Fibroblast of mammary gland (primary cell): ENCODE data around the gene OSBPL3.

Source experiments
- DNase-seq: peaks from one replicate; pipeline ENCODE4 v3.0.0-alpha.2; 2010; ENCODE audit warnings: low read depth
- H3K4me3 ChIP-seq: 2 replicates; pipeline ENCODE4 v1.5.1; 2011; ENCODE audit warnings: low read depth, mild to moderate bottlenecking, low read length, moderate library complexity; ENCODE audit not compliant: control insufficient read depth
- TF ChIP-seq, protein P1 (sequence below): conservative IDR thresholded peaks from 2 replicates; pipeline ENCODE4 v1.5.1; 2011; ENCODE audit warnings: low read depth, low read length, inconsistent platforms; ENCODE audit not compliant: control insufficient read depth, insufficient read depth

OSBPL3 gene

DNA sequence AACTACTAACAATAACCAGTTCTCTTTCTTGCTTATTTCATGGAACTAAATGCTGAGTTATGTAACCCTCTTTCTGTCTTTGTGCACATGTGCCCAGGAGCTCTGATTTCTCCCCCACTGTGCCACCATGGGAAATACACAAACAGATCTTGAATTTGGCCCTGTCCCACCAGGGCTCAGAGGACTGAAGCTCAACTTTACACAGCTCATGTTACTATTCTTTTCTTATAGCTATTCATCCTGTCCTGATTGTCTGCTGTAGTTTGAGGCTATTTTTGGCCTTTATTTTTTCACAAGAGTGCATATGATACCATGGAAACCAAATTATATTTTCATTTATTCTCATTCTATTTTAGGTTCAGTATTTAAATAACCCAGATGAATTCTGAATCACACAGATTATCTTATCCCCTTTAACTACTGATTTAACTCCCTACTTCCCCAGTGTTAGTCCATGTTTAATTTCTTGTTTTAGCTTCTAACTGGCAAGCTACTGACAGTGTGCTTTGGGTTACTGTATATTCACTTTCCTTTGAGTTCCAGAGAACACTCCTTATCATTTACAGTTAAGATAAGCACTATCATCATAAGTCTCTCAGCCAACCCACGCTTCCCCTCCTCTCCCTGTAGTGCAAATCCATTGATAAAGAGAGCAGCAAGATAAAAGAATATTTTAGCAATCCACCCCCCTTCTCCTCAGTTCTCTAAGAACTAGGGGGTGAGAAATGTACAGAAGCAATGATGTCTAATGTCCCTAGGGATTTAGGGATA lies 150.9 kb downstream of the OSBPL3 start:
- no peak for DNase-seq
- TF ChIP-seq, protein P1, sequence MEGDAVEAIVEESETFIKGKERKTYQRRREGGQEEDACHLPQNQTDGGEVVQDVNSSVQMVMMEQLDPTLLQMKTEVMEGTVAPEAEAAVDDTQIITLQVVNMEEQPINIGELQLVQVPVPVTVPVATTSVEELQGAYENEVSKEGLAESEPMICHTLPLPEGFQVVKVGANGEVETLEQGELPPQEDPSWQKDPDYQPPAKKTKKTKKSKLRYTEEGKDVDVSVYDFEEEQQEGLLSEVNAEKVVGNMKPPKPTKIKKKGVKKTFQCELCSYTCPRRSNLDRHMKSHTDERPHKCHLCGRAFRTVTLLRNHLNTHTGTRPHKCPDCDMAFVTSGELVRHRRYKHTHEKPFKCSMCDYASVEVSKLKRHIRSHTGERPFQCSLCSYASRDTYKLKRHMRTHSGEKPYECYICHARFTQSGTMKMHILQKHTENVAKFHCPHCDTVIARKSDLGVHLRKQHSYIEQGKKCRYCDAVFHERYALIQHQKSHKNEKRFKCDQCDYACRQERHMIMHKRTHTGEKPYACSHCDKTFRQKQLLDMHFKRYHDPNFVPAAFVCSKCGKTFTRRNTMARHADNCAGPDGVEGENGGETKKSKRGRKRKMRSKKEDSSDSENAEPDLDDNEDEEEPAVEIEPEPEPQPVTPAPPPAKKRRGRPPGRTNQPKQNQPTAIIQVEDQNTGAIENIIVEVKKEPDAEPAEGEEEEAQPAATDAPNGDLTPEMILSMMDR = no peak
- no peak overlapping the region for H3K4me3 ChIP-seq

DNA sequence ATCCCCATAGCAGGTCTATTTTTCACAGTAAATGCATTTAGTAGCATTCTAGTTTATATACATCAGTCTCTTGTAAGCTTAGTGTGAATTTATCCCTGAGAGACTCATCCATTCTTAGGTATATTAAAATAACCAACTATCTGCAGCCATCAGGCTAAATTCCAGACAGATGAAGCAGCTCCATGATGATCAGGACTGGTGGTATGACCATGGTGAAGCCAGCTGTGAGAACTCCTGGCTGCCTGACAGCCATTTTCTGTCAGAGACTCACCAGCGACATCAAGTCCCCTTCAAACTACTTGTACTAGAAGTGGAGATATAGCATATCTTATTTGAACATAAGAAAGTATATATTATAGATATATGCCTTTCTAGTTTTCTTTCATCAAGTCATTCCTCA lies 152.4 kb downstream of the OSBPL3 start:
- peak; percentile 75 for DNase-seq
- H3K4me3 ChIP-seq = no peak overlapping the region
- TF ChIP-seq, protein P1 = no peak

DNA sequence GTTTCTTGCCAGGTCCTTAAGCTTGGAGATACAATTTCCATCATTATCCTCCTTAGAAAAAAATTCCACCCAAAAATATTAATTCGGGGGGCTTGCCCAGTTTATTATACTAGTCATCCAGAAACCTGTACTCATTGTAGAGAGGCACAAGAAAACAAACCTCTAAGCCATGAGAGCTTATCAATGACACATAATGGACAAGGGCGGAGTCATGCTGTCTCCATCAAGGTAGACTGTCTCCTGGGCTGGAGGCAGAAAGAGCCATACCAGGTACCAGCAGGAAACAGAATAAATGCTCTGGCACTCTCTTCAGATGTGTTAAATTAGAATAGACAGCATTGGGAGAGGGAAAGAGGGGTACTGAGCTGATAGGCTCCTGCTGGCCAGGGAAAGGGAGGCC lies 153.0 kb downstream of the OSBPL3 start:
- no peak for DNase-seq
- H3K4me3 ChIP-seq = no peak overlapping the region
- TF ChIP-seq, protein P1 = no peak

DNA sequence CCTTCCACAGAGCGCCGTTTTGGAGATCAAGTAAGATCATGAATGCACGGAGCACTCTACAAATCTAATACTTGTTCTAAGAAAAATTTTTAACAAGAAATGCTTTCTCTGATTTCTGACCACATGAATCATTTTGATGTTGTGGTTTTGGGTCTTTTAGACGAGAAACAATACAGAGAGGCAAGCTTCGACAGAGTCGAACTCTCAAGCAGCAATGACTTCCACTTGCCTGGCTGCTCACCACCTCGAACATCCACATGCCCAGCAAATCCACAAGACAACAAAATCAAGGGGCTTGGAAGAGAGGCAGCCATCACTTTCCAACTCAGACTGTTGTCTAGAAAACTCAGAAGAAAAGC lies 153.3 kb downstream of the OSBPL3 start:
- H3K4me3 ChIP-seq = no peak overlapping the region
- TF ChIP-seq, protein P1 = no peak
- peak; percentile 32 for DNase-seq

DNA sequence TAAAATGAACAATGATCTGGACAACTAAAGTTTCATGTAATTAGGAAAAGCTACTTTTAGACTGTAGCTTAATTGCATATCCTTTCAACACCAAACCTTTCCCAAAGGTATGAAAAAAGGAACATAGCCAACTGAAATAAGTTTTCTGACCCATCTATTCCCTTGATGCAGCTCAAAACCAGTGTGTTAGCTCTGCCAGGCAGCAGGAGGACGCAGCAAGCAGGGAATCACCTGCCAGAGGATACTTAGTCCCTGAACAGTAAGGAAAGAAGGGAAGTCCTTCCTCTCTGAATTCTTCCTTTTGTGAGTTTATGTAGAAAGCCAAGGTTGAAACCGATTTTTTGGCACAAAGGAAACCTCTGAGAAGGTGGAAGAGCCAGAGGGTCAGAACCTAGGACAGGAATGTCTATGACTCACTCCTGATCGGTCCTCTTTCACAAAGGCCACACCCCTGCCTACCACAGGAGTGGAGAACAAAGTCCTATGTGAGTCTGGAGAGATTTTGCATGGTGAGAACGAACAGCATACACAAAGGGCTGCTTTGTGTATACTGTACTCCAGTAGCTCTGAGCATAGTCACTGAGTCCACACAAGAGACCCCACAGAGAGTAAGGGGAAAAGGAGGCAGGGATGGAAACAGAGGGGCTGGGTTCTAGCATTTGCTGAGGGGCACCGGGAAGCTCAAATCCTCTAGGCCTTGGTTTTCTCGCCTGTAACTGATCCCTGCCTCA lies 153.9 kb downstream of the OSBPL3 start:
- no peak overlapping the region for H3K4me3 ChIP-seq
- TF ChIP-seq, protein P1 = no peak
- DNase-seq = peak; percentile 75

DNA sequence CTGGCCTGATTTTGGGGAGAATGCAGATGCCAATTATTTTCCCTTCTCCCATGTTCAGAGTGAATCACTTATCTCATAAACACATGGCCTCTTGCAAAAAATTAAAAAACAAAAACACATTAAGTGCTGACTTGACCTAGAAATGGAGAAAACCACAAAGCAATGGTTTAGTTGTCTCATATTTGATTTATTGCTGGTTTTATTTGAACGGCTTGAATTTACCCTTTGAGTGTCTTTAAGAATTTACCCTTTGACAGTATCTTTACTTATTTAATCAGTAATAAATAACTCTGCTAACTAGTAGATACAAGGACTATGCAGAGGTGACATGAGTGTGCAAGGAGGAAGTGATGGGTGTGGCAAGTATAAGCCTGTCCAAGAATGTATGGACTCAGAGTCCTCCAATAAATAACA lies 154.6 kb downstream of the OSBPL3 start:
- no peak overlapping the region for H3K4me3 ChIP-seq
- TF ChIP-seq, protein P1 = no peak
- peak; percentile 53 for DNase-seq

DNA sequence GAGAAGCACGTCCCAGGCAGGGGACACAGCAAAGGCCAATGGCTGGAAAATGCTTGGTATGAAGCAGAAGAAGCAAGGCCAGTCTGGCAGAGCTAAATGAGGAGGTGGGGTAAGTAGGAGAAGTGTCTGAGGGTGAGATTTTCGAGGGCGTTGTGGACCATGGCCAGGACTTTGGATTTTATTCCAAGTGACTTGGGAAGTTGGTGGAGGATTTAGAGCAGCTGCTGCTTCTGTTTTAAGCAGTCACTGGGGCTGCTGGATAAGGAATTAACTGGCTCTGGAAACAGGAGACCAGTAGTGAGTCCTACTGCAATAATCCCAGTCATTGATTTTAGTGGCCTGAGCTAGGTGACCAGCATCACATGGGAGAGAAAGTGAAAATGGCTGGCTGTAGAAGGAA lies 155.1 kb downstream of the OSBPL3 start:
- H3K4me3 ChIP-seq = no peak overlapping the region
- TF ChIP-seq, protein P1 = no peak
- DNase-seq = no peak
